G401 (cell line): ENCODE results near the gene PGA5. TPM values are rescaled to one million over a fixed set of nuclear protein-coding genes. Genes with fewer than 3 reads are reported as not detected.
A peak's percentile ranks its signal among the peaks of the same experiment; 100 is the strongest.
"Not testable (repeated sequence)": the region's sequence is repeated elsewhere in the genome, so short reads cannot be mapped to it uniquely, and the experiment has no call there.

Source experiments
- DNase-seq: peaks from one replicate; pipeline ENCODE4 v3.0.0-alpha.2; 2015; ENCODE audit warnings: low spot score
- in situ Hi-C: cut with HindIII; loops from 2 replicates; pipeline ENCODE4 v1.10.0; 2016; ENCODE audit warnings: low sequenced_read_pairs, mixed read lengths
- total RNA-seq: library from RNA; depleted of rRNA; stranded (reverse); fragments of >200 nt; shearing (Covaris generic); gene quantifications from 2 replicates; pipeline ENCODE4 v1.2.3, GENCODE V29; 2014

Gene PGA5
- total RNA-seq, 1 experiment from 2014 or later = not detected

GRCh38 chr11:61222047-61222446 is 18.9 kb upstream of the PGA5 start, which contains the start of gene PGA4:
Gene PGA4 (plus strand): TSS chr11:61222347. CDS start chr11:61222401, 54 bp downstream.
- in situ Hi-C loops, DNase-seq: not testable (repeated sequence)

- in situ Hi-C loops, DNase-seq: not testable (repeated sequence)
Measured at GRCh38 chr11:61222692-61223091, 18.3 kb upstream of the PGA5 start.

GRCh38 chr11:61226457-61227137 is 14.4 kb upstream of the PGA5 start:
- DNase-seq, in situ Hi-C loops: not testable (repeated sequence)

DNA sequence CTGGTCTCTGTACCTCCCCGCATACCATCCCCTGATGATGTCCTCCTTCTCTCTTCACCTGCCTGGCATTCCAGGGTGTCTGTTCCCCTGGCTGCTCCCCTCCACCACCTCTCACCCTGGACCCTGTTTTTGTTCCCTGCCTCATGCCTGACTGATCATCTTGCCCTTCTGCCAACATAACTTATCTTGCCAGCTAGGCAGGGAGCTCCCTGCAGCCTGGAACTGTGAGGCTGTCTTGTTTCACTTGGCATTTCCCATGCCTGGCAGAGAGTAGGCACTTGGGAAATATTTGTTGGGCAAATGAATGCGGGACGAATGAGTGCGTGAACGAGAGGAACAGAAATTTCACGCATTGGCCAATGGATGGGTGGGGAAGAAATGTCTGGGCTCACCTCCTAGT is 11.5 kb upstream of the PGA5 start:
- DNase-seq, in situ Hi-C loops: not testable (repeated sequence)

DNA sequence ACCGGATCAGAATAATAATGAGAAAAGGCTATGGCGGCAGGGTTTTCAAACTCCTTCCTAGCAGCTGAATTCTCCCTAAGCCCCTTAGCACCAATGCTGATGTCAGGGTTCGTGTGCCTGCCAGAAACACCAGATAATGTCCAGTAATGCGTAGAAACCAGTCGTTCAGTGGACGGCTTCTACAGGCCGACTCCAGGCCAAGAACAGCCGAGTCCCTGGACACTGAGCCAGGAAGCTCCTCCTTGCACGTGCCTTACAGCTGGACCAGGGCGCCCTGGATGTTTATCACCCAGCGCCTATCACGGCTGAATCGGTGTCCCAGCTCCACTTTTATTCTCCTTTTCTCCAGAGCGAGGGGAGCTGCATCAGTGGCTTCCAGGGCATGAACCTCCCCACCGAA is 9.9 kb upstream of the PGA5 start:
- in situ Hi-C loops, DNase-seq: not testable (repeated sequence)

DNA sequence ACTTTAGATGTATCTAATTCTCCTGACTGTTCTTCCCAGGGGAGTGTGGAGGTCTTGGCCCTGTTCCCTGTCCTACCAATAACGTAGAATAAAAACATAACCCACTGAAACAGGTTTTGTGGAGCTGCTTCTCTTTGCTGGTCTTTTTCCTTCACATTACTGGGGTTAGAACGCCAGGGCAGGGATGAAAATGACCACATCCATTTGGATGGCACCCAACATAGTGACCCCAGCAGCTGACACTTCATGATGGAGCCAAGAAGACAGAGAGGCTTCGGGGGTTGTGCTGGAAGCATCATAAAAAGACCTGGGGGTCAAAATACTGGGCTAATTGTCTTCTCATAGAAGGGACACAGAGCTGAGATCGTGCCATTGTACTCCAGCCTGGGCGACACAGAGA is 9.4 kb upstream of the PGA5 start:
- in situ Hi-C loops, DNase-seq: not testable (repeated sequence)

GRCh38 chr11:61232548-61233145 is 8.3 kb upstream of the PGA5 start:
- in situ Hi-C loops = not testable (repeated sequence)

GRCh38 chr11:61237130-61237529 is 3.8 kb upstream of the PGA5 start:
- DNase-seq, in situ Hi-C loops: not testable (repeated sequence)

More at GRCh38 chr11:61232548-61233145, 8.3 kb upstream of the PGA5 start:
- not testable (repeated sequence) for DNase-seq

DNA sequence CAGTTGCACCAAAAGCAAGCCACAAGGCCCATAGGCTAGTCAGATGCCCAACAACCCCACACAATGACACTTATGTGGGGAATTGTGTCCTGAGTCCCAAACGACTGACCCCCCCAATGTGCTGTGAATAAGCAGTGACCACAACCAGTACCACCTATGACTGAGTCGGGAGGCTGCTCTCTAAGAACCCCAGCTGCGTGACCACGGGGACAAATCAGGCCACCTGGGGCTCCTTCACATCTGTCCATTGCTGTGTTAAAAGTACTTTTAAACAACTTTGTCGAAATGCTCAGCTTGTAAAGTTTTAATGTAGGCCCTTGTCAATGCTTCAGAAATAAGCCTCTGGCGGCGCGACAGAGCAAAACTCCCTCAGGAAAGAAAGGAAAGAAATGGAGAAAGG is 687 bp upstream of the PGA5 start:
- in situ Hi-C loops = not testable (repeated sequence)

GRCh38 chr11:61241526-61241925 is 551 bp downstream of the PGA5 start:
- DNase-seq, in situ Hi-C loops: not testable (repeated sequence)

More for the DNA sequence above, 687 bp upstream of the PGA5 start:
- DNase-seq = not testable (repeated sequence)

- DNase-seq, in situ Hi-C loops: not testable (repeated sequence)
Measured at GRCh38 chr11:61245284-61245964, 4.4 kb downstream of the PGA5 start.

GRCh38 chr11:61248071-61248470 is 7.1 kb downstream of the PGA5 start:
- in situ Hi-C loops = not testable (repeated sequence)
- peak; percentile 50 for DNase-seq

DNA sequence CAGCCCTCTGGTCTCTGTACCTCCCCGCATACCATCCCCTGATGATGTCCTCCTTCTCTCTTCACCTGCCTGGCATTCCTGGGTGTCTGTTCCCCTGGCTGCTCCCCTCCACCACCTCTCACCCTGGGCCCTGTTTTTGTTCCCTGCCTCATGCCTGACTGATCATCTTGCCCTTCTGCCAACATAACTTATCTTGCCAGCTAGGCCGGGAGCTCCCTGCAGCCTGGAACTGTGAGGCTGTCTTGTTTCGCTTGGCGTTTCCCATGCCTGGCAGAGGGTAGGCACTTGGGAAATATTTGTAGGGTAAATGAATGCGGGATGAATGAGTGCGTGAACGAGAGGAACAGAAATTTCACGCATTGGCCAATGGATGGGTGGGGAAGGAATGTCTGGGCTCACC is 8.2 kb downstream of the PGA5 start:
- DNase-seq = peak; percentile 86
- in situ Hi-C loops = not testable (repeated sequence)

DNA sequence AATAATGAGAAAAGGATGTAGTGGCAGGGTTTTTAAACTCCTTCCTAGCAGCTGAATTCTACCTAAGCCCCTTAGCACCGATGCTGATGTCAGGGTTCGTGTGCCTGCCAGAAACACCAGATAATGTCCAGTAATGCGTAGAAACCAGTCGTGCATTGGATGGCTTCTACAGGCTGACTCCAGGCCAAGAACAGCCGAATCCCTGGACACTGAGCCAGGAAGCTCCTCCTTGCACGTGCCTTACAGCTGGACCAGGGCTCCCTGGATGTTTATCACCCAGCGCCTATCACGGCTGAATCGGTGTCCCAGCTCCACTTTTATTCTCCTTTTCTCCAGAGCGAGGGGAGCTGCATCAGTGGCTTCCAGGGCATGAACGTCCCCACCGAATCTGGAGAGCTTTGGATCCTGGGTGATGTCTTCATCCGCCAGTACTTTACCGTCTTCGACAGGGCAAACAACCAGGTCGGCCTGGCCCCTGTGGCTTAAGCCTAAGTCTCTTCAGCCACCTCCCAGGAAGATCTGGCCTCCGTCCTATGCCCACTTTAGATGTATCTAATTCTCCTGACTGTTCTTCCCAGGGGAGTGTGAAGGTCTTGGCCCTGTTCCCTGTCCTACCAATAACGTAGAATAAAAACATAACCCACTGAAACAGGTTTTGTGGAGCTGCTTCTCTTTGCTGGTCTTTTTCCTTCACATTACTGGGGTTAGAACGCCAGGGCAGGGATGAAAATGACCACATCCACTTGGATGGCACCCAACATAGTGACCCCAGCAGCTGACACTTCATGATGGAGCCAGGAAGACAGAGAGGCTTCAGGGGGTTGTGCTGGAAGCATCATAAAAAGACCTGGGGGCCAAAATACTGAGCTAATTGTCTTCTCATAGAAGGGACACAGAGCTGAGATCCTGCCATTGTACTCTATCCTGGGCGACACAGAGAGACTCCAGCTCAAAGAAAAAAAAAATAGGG is 10.1 kb downstream of the PGA5 start:
- in situ Hi-C loops, DNase-seq: not testable (repeated sequence)

- DNase-seq, in situ Hi-C loops: not testable (repeated sequence)
Measured at GRCh38 chr11:61252332-61252731, 11.4 kb downstream of the PGA5 start.

GRCh38 chr11:61254403-61255025 is 13.5 kb downstream of the PGA5 start:
- in situ Hi-C loops = no loop called here
- peak; percentile 34 for DNase-seq

- in situ Hi-C loops = no loop called here
Measured at GRCh38 chr11:61256710-61257482, 15.9 kb downstream of the PGA5 start.

GRCh38 chr11:61258546-61258945 is 17.6 kb downstream of the PGA5 start:
- no peak for DNase-seq
- in situ Hi-C loops = no loop called here

More at GRCh38 chr11:61256710-61257482, 15.9 kb downstream of the PGA5 start:
- DNase-seq = no peak
